ENCODE data around the gene NR4A3.

The NR4A3 gene

DNA sequence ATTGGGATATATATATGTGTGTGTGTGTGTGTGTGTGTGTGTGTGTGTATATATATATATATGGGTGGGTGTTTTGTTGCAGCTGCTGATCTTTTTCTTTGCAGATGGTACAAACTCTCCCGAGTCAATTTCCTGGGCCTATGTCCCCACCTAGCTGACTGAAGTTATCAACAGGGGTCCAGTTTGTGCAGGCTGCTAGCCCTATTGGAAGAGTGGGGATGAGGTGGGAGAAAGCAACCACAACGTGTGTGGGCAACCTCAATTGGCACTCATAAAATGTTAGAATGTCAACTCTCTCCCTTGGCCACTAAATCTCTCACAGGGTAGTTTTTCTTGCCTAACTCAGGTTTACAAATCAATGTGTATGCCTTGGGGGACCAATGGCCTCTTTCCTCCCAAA is 5.6 kb downstream of the NR4A3 start:
- no peak overlapping the region for H3K27ac ChIP-seq
- no peak for TF ChIP-seq CTCF (conservative IDR thresholded peaks at IDR 0.05)

GRCh38 chr9:99828054-99828416 is 6.3 kb downstream of the NR4A3 start:
- no peak overlapping the region for H3K27ac ChIP-seq
- no peak for TF ChIP-seq CTCF (conservative IDR thresholded peaks at IDR 0.05)

DNA sequence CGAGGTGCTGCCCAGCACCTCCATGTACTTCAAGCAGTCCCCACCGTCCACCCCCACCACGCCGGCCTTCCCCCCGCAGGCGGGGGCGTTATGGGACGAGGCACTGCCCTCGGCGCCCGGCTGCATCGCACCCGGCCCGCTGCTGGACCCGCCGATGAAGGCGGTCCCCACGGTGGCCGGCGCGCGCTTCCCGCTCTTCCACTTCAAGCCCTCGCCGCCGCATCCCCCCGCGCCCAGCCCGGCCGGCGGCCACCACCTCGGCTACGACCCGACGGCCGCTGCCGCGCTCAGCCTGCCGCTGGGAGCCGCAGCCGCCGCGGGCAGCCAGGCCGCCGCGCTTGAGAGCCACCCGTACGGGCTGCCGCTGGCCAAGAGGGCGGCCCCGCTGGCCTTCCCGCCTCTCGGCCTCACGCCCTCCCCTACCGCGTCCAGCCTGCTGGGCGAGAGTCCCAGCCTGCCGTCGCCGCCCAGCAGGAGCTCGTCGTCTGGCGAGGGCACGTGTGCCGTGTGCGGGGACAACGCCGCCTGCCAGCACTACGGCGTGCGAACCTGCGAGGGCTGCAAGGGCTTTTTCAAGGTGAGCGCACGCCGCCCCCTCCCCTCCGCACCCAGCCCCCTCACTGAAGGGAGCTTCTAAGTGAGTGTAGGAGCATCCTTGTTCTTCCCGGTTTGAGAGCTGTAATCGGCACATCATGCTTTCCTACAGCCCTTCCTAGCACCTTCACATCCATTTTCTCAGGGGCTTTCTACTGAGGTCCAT is 6.9 kb downstream of the NR4A3 start:
- no peak for TF ChIP-seq CTCF (conservative IDR thresholded peaks at IDR 0.05)
- H3K27ac ChIP-seq, result no peak overlapping the region

DNA sequence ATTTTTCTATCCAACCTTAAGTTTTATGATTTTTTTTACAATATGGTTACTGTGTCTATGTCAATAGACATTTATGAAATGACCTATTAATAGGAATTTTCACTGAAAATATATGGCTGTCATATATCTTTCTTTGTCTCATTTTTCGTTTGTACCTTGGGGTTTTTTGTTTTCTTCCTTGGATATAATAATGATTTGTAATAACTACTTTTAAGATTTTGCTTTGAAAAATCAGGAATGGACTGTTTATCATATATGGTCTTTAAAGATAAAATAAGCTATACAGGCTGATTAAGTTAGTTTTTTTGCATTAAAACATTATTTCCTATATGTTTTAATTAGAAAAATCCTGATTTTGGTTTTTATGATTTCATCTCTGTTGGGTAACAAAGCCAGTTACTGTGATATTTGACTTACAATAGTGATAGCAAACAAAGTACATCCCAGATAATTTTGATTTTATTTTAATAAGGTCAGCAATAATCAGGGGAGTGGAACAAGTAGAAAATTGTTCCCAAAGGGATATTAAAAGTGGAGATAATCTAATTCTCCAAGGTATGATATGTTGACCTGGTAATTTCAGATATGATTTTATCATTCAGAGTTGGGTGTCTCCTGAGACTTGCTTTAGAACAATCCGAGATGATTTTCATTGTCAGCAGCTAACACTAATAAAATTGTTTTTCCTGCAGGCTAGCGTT is 10.3 kb downstream of the NR4A3 start:
- no peak for TF ChIP-seq CTCF (conservative IDR thresholded peaks at IDR 0.05)
- no peak overlapping the region for H3K27ac ChIP-seq

DNA sequence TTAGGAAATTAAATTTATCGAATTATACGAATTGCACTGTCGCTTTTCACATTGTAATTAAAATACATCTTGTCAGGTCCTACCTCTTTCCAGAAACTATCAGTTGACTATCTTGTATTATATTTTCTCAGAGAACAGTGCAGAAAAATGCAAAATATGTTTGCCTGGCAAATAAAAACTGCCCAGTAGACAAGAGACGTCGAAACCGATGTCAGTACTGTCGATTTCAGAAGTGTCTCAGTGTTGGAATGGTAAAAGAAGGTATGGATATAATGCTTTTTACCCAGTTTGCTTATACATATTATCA is 10.8 kb downstream of the NR4A3 start:
- no peak overlapping the region for H3K27ac ChIP-seq
- no peak for TF ChIP-seq CTCF (conservative IDR thresholded peaks at IDR 0.05)

- no peak for TF ChIP-seq CTCF (conservative IDR thresholded peaks at IDR 0.05)
- no peak overlapping the region for H3K27ac ChIP-seq
Measured at GRCh38 chr9:99833735-99834134, 12.1 kb downstream of the NR4A3 start.

DNA sequence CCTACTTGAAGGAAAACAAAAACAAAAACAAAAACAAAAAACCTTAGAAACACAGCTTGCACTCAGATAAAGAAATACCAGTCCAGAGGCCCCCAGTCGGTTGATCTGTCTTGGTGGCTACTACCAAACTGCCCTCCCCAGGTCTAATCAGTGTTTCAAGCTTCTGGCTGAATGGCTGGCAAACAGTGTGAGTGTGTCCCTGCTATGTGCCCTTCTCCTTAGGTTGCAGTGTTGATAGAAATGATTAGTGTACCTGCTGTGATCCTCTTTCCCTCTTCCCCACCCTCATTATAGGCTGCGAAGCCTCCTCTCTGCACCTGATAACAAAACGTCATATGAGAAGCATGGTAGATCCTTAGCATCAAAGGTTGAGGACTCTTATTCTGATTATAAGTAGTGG is 12.8 kb downstream of the NR4A3 start:
- TF ChIP-seq CTCF (conservative IDR thresholded peaks at IDR 0.05), result no peak
- H3K27ac ChIP-seq, result no peak overlapping the region
